ENCODE results near the gene SOS2. TPM values are rescaled to one million over a fixed set of nuclear protein-coding genes. Genes with fewer than 3 reads are reported as not detected.

SOS2 gene
- total RNA-seq, 1 experiment from 2014 or later, result 9.4 TPM

DNA sequence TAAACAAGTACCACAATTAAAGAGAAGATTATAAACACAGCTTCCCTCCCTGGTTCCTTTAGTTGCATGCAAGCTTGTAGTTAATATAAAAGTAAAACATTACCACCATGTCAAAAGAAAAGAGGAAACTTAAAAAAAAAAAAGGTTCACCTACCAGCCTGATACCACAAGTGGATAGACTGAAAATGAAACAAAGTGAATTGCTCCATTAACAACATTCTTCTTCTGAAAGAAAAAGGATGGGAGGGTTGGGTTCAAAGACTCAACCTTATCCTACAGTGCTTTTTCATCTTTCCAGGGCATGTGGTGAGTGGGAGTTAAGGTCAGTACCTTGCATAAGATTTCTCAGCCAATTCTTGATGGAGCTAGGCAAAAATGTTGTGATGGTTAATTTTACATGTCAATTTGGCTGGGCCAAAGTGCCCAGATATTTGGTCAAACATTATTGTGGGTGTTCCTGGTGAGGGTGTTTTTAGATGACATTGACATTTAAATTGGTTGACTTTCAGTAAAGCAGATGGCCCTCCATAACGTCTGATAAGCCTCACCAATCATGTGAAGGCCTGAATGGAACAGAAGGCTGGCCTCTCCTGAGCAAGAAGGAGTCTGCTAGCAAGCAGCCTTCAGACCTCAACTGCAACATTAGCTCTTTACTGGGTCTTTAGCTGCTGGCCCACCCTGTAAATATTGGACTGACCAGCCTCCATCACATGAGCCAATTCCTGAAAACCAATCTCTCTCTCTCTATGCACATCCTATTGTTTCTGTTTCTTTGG, 143.8 kb downstream of the SOS2 start:
- H3K4me1 Mint-ChIP-seq, result peaks cover 6 to 9% of the 10 kb centered on the region in 2 experiments
- Histone ChIP-seq H2BK20ac (ENCODE audit: low read depth, low read length, poor library complexity, severe bottlenecking) (no peak overlapping the region), H3K27ac (ENCODE audit: insufficient read length, low read depth, low read length) (no peak overlapping the region), H3K79me2 (ENCODE audit: insufficient read depth, low read length) (no peaks in the 10 kb centered on the region), H2BK120ac (ENCODE audit: low read depth, low read length, poor library complexity, severe bottlenecking) (no peak overlapping the region), H3K14ac (ENCODE audit: insufficient read depth, low read length) (no peak overlapping the region), H2AFZ (ENCODE audit: low read length) (no peak overlapping the region), H3K4me2 (ENCODE audit: insufficient read depth, insufficient read length, low read length) (no peak overlapping the region), H3K4me1 (ENCODE audit: insufficient read depth, low read length) (no peaks in the 10 kb centered on the region; the same call in 1 of the 2 replicates), H3K23ac (ENCODE audit: insufficient read length, low read depth, low read length) (no peak overlapping the region), H4K5ac (ENCODE audit: insufficient read length, low read depth, low read length) (no peak overlapping the region), H2BK5ac (ENCODE audit: insufficient read length, low read length) (no peak overlapping the region), H2BK12ac (ENCODE audit: insufficient read length, low read depth, low read length) (no peak overlapping the region), H3K4ac (ENCODE audit: low read depth, low read length) (no peak overlapping the region), H3K79me1 (ENCODE audit: insufficient read depth, low read depth, low read length, poor library complexity, severe bottlenecking) (no peaks in the 10 kb centered on the region), H2BK15ac (ENCODE audit: low read depth, low read length) (no peak overlapping the region), H3K9me3 (ENCODE audit: control insufficient read depth, low read depth, low read length) (no peaks in the 10 kb centered on the region), H3K9ac (ENCODE audit: extremely low read depth, insufficient read length, low read length) (no peak overlapping the region), H4K91ac (ENCODE audit: insufficient read length, low read depth, low read length) (no peak overlapping the region), H3K27me3 (ENCODE audit: insufficient read depth, low read length) (no peaks in the 10 kb centered on the region), H3K23me2 (ENCODE audit: insufficient read length, low read depth, low read length, poor library complexity, severe bottlenecking) (no peaks in the 10 kb centered on the region), H3K18ac (ENCODE audit: insufficient read length, low read depth, low read length) (no peak overlapping the region), H3K56ac (ENCODE audit: insufficient read length, low read depth, low read length) (no peak overlapping the region), H4K8ac (replicated peaks; ENCODE audit: insufficient read length, low read depth, low read length) (no peak overlapping the region), H2AK5ac (ENCODE audit: insufficient read length, low read length) (no peak overlapping the region), H4K20me1 (ENCODE audit: control insufficient read depth, insufficient read depth, insufficient read length) (no peaks in the 10 kb centered on the region), H3T11ph (ENCODE audit: low read length) (no peak overlapping the region)
- no peaks in the 10 kb centered on the region; the same call in 1 of the 2 replicates for H3K27me3 Mint-ChIP-seq (ENCODE audit: low read depth)
- no peaks in the 10 kb centered on the region for H3K36me3 Mint-ChIP-seq (ENCODE audit: insufficient read depth in 1 of 3, low read depth in 3 of 3)
- no peak for DNase-seq
- TF ChIP-seq, protein P1, sequence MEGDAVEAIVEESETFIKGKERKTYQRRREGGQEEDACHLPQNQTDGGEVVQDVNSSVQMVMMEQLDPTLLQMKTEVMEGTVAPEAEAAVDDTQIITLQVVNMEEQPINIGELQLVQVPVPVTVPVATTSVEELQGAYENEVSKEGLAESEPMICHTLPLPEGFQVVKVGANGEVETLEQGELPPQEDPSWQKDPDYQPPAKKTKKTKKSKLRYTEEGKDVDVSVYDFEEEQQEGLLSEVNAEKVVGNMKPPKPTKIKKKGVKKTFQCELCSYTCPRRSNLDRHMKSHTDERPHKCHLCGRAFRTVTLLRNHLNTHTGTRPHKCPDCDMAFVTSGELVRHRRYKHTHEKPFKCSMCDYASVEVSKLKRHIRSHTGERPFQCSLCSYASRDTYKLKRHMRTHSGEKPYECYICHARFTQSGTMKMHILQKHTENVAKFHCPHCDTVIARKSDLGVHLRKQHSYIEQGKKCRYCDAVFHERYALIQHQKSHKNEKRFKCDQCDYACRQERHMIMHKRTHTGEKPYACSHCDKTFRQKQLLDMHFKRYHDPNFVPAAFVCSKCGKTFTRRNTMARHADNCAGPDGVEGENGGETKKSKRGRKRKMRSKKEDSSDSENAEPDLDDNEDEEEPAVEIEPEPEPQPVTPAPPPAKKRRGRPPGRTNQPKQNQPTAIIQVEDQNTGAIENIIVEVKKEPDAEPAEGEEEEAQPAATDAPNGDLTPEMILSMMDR (conservative IDR thresholded peaks at IDR 0.05), result no peak
- H3K27ac Mint-ChIP-seq, result no peak overlapping the region
- no peak overlapping the region for H3K4me3 Mint-ChIP-seq
- H3K9me3 Mint-ChIP-seq, result no peaks in the 10 kb centered on the region
- WGBS (ENCODE audit: extremely low coverage, insufficient read length, low lambda C conversion rate), result no CpG with 5 or more reads among the region's 1 CpG

Measured in H9 (cell line).